ENCODE measurements around the gene SPOCK2.

GRCh38 chr10:72062832-72063702 is 25.3 kb downstream of the SPOCK2 start:
- TF ChIP-seq POLR2AphosphoS5 (IDR thresholded peaks at IDR 0.05; ENCODE audit: low read depth, low read length) (no peak), CTCF (IDR thresholded peaks at IDR 0.05) (no peak), REST (IDR thresholded peaks at IDR 0.05; ENCODE audit: insufficient read depth in 1 of 2, low read depth in 2 of 2, low read length in 1 of 2) (no peak), SIN3A (IDR thresholded peaks at IDR 0.05; ENCODE audit: borderline replicate concordance, insufficient read depth, low read depth, low read length) (no peak)
